Urinary bladder (tissue), 4 donors: ENCODE data around the gene CFAP58. TPM values are rescaled to one million over a fixed set of nuclear protein-coding genes. Genes with fewer than 3 reads are reported as not detected.

Experiments
- DNase-seq: peaks from one replicate; pipeline ENCODE4 v3.0.0-alpha.2; 2015; ENCODE audit errors: extremely low spot score
- H3K27ac ChIP-seq: one replicate; pipeline ENCODE4 v1.5.1; 2013; ENCODE audit warnings: low read depth, mild to moderate bottlenecking, moderate library complexity
- H3K36me3 ChIP-seq: one replicate; pipeline ENCODE4 v1.6.1; 2013; ENCODE audit warnings: mild to moderate bottlenecking, moderate library complexity; ENCODE audit not compliant: insufficient read depth
- H3K4me1 ChIP-seq: one replicate; pipeline ENCODE4 v1.6.1; 2013; ENCODE audit warnings: mild to moderate bottlenecking, moderate library complexity; ENCODE audit not compliant: insufficient read depth
- H3K4me3 ChIP-seq: one replicate; pipeline ENCODE4 v1.5.1; 2013; ENCODE audit warnings: low read depth, low read length
- WGBS: extraction: QIAGEN DNeasy Blood & Tissue Kit; methylation state at CpG from one replicate; pipeline ENCODE4 v1.1.7; 2013; 5-methylcytosine and 5-hydroxymethylcytosine counted together
- polyA plus RNA-seq: library from polyadenylated mRNA; stranded (reverse); fragments of 200-250 nt; gene quantifications from one replicate; pipeline ENCODE4 v1.2.3, GENCODE V29; 2013
- total RNA-seq: library from RNA; depleted of rRNA; stranded (reverse); fragments of >200 nt; gene quantifications from one replicate; pipeline ENCODE4 v1.2.3, GENCODE V29; 2014
- donor health status: healthy with polysubstance abuse.
- donor health status: healthy.

CFAP58 gene
- total and polyA plus RNA-seq, 2 donors: 0.34 to 0.69 TPM

DNA sequence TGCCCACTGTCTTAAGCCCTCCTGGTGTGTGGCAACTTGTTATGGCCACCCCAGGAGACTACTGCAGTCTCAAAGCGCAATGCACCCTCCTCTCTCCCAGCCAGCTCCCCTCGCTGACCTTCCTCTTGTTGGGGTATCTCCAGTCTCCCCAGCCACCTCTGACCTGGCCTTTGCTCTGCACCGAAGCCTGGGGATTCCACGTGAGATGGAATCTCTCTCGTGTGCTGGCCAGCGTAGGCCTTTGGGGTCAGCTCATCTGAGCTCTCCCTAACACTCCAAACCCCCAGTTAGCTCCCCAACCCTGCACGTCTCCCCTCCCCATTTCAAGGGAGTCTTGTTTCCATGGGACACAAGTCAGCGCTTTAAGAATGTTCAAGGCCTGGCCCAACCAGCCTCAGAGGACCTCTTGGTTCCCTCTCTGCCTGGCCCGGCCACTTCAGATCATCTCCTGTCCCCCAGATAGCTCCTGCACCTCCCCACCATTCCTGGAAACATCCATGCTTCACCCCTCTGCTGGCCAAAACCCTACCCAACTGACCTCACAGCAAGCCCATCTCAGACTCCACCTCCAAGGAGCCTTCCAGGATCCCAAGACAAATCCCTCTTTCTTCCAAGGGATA lies 26.5 kb upstream of the CFAP58 start:
- no peaks in the 10 kb centered on the region for H3K4me1 ChIP-seq
- H3K27ac ChIP-seq: no peak overlapping the region
- no peak overlapping the region for H3K4me3 ChIP-seq
- no peaks in the 10 kb centered on the region for H3K36me3 ChIP-seq
- DNase-seq: no peak
- 92% methylated on average over 9 of the region's 9 CpGs for WGBS

DNA sequence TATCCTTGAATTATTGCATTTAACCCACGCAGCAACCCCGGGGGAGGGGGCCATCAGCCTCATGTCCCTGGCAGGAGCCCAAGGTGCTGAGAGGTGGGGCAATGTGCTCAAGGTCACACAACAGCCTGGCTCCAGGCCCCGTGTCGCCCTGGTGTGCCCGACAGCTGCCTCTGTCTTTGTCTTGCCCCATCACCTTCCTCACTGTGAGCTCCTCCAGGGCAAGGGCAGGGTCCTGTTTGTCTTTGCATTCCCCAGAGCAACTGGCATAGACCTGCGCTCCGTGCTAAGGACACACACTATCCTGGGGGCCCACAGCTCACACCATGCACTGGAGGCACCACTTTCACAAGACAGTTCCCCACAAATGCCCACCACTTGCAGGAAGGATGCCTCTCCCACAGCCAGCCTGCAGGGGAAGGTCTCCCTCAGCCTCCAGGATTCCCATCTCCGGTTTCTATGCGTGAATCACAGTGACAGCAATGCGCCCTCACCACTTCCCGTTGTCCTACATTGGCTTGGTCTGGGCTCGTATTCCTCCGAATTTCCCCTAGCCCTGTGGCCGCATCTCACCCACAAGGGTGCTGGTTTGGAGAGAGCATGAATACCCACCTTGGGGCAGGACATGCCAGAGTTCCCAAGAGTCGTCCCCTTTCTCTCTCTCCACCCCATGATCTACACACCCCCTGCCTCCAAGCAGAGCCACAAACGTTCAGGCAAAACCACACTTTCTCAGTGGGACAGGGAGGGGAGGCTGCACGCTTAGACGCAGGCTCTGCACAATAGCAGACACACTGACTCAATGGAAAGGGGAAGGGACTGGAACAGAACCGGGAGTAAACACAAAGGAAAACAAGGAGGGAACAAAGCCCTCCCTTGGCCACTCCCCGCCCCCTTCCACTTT lies 25.6 kb upstream of the CFAP58 start:
- H3K4me3 ChIP-seq: no peak overlapping the region
- 29% methylated on average over 20 of the region's 20 CpGs for WGBS
- H3K36me3 ChIP-seq: no peaks in the 10 kb centered on the region
- no peaks in the 10 kb centered on the region for H3K4me1 ChIP-seq
- H3K27ac ChIP-seq: peak overlapping the region; percentile 44
- no peak for DNase-seq

- DNase-seq: no peak
- 9% methylated on average over 3 of the region's 3 CpGs for WGBS
- no peaks in the 10 kb centered on the region for H3K4me1 ChIP-seq
Measured at GRCh38 chr10:104328646-104328895, 25.1 kb upstream of the CFAP58 start.

GRCh38 chr10:104328896-104329710 lies 24.5 kb upstream of the CFAP58 start:
- H3K36me3 ChIP-seq: no peaks in the 10 kb centered on the region
- whole genome bisulfite sequencing: 26% methylated on average over 15 of the region's 15 CpGs
- peak overlapping the region; percentile 44 for H3K27ac ChIP-seq
- no peak overlapping the region for H3K4me3 ChIP-seq
- peak; percentile 73 for DNase-seq
- no peaks in the 10 kb centered on the region for H3K4me1 ChIP-seq

More at GRCh38 chr10:104328646-104328895, 25.1 kb upstream of the CFAP58 start:
- Histone ChIP-seq H3K36me3 (no peaks in the 10 kb centered on the region), H3K4me3 (no peak overlapping the region), H3K27ac (peak overlapping the region; percentile 44)

DNA sequence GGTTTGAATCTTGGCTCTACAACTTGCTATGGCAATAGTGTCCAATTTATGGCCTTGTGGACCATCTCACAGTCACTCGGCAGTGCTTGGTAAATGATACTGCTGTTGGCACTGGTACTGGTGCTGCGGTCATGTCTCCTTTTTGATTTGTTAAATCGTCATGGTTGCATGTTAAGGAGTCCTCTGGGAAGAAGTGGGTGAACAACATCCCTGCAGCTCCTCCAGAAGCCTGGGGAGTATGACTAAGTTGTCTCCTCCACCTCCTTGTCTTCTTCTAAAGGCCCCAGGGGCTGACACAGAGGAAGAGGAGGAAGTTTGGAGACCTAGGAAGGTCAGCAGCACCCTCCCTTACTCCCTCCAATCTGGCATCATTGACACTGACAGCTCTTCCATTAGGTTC lies 23.9 kb upstream of the CFAP58 start:
- DNase-seq: no peak
- Histone ChIP-seq H3K4me3 (no peak overlapping the region), H3K4me1 (no peaks in the 10 kb centered on the region), H3K36me3 (no peaks in the 10 kb centered on the region), H3K27ac (no peak overlapping the region)
- 33% methylated on average over 3 of the region's 3 CpGs for WGBS

DNA sequence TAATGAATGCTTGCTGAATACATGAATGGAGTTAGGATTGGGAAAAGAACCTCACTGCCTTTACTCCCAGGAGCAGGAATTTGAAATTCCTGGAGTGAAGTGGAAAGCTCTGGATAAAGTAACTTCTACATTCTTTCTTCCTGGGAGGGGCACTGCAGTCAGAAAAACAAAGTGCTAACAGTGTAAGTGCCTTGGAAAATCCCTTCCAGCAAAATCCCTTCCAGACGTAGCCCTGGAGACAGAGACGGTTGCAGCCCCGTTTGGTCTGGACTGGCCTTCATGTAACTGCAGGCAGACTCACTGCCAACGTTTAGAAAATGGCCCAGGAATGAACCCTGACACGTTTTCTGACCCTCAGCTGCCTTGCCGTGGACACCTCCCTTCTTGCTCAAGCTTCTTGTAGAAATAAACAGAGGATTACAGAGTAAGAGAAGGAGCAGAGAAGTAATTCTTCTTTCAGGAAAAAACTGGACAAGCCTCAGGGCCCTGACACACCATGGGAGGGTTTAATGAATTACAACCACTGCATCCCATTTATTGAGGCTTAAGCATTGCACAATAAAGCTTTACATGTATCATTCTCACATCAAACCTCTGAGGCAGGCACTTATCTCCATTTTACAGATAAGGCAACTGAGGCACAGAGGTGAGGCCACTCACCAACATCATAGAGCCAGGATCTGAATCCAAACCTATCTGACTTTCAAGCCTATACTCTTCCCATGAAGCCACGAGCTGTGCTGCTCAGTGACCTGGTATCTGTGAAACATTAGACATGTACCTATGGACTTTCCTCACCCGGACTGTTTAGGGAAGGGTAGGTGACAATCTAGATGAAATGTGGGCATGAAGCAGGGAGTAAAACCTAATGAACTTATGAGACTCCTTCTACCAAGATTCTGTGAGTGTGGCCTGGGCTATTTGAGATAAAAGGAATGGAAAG lies 23.2 kb upstream of the CFAP58 start:
- no peak overlapping the region for H3K4me3 ChIP-seq
- peak; percentile 63 for DNase-seq
- H3K27ac ChIP-seq: no peak overlapping the region
- no peaks in the 10 kb centered on the region for H3K4me1 ChIP-seq
- 18% methylated on average over 8 of the region's 8 CpGs for WGBS
- no peaks in the 10 kb centered on the region for H3K36me3 ChIP-seq

DNA sequence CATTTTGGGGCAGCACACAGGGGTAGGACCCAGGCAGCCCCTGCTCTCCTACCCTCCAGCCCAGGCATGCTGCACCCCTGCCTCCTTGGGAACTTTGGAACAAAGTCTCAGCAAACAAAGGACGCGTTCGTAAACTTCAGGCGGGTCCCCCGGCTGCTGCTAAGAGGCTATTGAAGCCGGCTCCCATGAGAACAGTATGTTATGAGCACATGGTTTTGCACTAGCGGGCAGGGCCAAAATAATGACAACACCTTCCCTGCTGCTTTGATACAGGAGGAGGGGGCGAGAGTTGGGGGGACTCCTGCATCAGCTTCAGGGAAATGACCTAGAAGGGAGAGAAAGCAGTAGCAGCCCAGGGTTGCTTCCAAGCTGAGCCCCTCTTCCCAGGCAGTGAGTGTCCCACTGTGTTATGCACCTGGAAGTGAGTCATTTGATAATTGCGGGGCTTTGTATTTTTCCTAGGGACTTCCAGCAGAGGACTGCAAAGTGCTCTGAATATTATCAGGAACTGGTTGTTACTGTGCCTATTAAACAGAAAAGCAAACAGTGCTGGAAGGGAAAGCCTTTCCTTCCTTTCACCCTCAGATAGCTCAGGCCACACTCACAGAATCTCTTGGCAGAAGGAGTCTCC lies 22.3 kb upstream of the CFAP58 start:
- H3K4me3 ChIP-seq: no peak overlapping the region
- WGBS: 31% methylated on average over 9 of the region's 9 CpGs
- no peak for DNase-seq

DNA sequence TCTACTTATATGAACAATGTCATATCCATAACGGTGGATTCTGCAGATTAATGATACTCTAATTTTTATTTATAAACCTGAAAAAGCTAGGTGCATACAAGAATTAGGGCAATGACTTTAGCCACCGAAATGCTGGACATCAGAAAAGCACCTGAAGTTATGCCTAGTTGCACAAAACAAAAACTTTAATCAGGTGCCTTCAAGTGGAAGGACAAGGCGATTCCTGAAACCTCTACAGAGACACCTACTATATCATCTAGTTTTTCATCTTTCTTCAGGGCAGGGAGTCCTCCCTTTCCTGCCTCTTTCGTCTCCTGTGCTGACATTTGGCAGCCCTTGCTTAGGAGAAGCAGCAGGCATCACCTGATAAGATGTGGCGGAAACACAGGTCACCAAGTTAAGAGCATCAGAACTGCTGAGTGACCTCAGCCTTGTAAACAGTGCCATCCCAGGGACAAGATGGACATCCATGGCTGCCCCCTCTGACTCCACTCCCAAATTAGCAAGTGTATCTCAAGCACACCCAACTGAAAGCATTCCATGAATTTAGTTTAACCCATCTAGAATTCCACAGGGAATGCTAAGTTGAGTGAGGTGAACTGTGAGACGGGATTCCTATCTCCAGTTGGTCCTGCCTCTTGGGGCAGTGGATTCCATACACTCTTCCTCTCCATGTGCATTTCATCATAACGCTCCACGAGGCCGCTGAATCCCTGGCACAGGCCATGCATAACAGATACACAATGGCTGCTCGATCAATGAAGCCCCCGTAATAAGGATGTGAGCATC lies 21.2 kb upstream of the CFAP58 start:
- DNase-seq: no peak
- Histone ChIP-seq H3K27ac (no peak overlapping the region), H3K4me1 (no peaks in the 10 kb centered on the region), H3K36me3 (no peaks in the 10 kb centered on the region), H3K4me3 (no peak overlapping the region)
- 79% methylated on average over 11 of the region's 11 CpGs for WGBS

More for the DNA sequence above, 22.3 kb upstream of the CFAP58 start:
- H3K4me1 ChIP-seq: no peaks in the 10 kb centered on the region
- no peaks in the 10 kb centered on the region for H3K36me3 ChIP-seq
- no peak overlapping the region for H3K27ac ChIP-seq

GRCh38 chr10:104333032-104333727 lies 20.5 kb upstream of the CFAP58 start:
- Histone ChIP-seq H3K27ac (no peak overlapping the region), H3K4me3 (no peak overlapping the region), H3K36me3 (no peaks in the 10 kb centered on the region), H3K4me1 (no peaks in the 10 kb centered on the region)
- no peak for DNase-seq
- 79% methylated on average over 13 of the region's 13 CpGs for WGBS

DNA sequence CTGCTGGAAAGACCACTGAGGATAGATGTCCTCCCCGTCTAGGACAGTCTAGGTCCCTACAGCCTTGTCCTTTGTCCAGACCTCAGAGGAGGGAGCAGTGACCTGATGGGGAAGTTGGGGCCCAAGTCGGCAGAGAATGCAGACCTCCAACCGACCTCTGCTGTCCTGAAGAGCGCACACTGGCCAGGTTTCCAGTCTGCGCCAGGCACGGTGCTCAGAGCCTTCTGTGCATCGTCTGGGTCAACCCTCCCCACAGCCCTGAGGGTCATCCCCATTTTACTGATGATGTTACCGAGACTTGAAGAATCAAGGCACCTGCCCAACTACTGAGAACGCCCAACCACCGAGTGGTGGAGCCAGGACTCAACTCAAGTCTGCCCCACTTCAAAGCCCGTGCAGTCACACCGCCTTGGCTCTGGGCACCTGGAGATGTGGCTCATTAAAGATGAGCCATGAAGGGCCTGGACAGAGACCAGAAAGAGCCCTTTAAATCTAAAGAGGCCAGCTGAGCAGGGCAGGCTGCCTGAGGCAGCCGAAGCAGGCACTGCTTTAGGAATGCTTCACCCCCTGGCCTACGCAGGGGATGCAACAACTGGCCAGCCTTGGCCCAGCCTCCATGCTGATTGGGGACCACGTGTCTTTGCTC lies 19.8 kb upstream of the CFAP58 start:
- Histone ChIP-seq H3K4me1 (no peaks in the 10 kb centered on the region), H3K36me3 (no peaks in the 10 kb centered on the region), H3K27ac (no peak overlapping the region), H3K4me3 (no peak overlapping the region)
- 75% methylated on average over 15 of the region's 15 CpGs for WGBS
- DNase-seq: no peak

DNA sequence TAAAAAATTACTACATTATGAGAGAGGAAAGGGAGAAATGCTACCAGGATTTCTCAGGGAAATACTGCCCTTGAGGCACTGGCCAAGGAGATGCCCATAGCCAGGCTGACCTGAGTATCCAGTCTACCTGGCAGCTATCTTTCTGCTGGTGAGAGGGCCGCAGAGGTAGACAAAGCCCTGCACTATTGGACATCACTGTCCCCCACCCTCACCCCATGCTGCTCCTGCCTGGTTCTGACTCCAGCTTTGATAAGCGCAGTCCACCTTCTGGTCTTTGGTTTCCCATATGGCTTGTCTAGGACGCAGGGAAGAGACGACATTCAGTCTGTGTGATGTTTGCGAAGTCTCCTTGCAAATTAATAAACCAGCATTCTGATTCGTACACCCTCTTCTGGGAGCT lies 19.1 kb upstream of the CFAP58 start:
- Histone ChIP-seq H3K4me3 (no peak overlapping the region), H3K27ac (no peak overlapping the region), H3K36me3 (no peaks in the 10 kb centered on the region), H3K4me1 (no peaks in the 10 kb centered on the region)
- 94% methylated on average over 6 of the region's 6 CpGs for WGBS
- no peak for DNase-seq
